Naive thymus-derived CD4-positive, alpha-beta T cell (primary cell): ENCODE measurements around the gene PPIL6. TPM values are rescaled to one million over a fixed set of nuclear protein-coding genes. Genes with fewer than 3 reads are reported as not detected.

ENCODE experiments used
- ATAC-seq: fragments of 150-1000 bp; cut with Tn5 transposase; 2 replicates; pipeline ENCODE4 v1.10.0; 2021; ENCODE audit warnings: mild to moderate bottlenecking, moderate library complexity
- CTCF ChIA-PET: fragments of 350-600 bp; sonication (Branson Sonifier 250); formaldehyde crosslinking; loops from one replicate; lab custom pipeline; 2021; ENCODE audit warnings: antibody characterized with exemption; lab: Charles Lee
- POLR2A ChIA-PET: fragments of 350-600 bp; sonication (Branson Sonifier 250); formaldehyde crosslinking; loops from one replicate; lab custom pipeline; 2021; ENCODE audit warnings: antibody characterized with exemption, inconsistent platforms; lab: Charles Lee
- DNase-seq, 9 donors: peaks; one replicate each; pipeline versions ENCODE4 v3.0.0 to v3.0.0-alpha.2; 2020 to 2022; ENCODE audit warnings: mixed read lengths in 1 of 9
- H3K27ac ChIP-seq: one replicate; pipeline ENCODE4 v1.7.0; 2013; ENCODE audit warnings: mild to moderate bottlenecking, low read depth, low read length, moderate library complexity
- H3K27me3 ChIP-seq, 2 donors: one replicate each; pipeline ENCODE4 v1.7.0; 2013; ENCODE audit warnings: low read length in 2 of 2, mild to moderate bottlenecking in 2 of 2, moderate library complexity in 2 of 2; ENCODE audit not compliant: control insufficient read depth in 2 of 2, insufficient read depth in 2 of 2
- H3K36me3 ChIP-seq, 3 experiments: 1 replicate in 2 of 3; 2 replicates in 1 of 3; pipeline ENCODE4 v1.7.0; 2013; ENCODE audit warnings: low read length in 3 of 3, mild to moderate bottlenecking in 3 of 3, moderate library complexity in 1 of 3; ENCODE audit not compliant: insufficient read depth in 3 of 3, control insufficient read depth in 2 of 3
- H3K4me1 ChIP-seq, 2 donors: one replicate each; pipeline ENCODE4 v1.7.0; 2013; ENCODE audit warnings: low read length in 2 of 2, mild to moderate bottlenecking in 2 of 2, moderate library complexity in 1 of 2; ENCODE audit not compliant: control insufficient read depth in 2 of 2, insufficient read depth in 2 of 2
- H3K4me3 ChIP-seq: 2 replicates; pipeline ENCODE4 v1.7.0; 2013; ENCODE audit warnings: mild to moderate bottlenecking, low read length
- H3K9me3 ChIP-seq, 3 experiments: 1 replicate in 2 of 3; 2 replicates in 1 of 3; pipeline ENCODE4 v1.7.0; 2013; ENCODE audit warnings: low read length in 3 of 3; ENCODE audit not compliant: control insufficient read depth in 2 of 3
- H3K27ac Mint-ChIP-seq, 9 donors: one replicate each; pipeline ENCODE4 v1.8.0; 2020 to 2022; ENCODE audit warnings: mixed read lengths in 9 of 9, mild to moderate bottlenecking in 8 of 9, moderate library complexity in 5 of 9, inconsistent platforms in 2 of 9
- H3K27me3 Mint-ChIP-seq, 5 donors: one replicate each; pipeline ENCODE4 v1.8.0; 2021 to 2022; ENCODE audit warnings: mixed read lengths in 5 of 5, mild to moderate bottlenecking in 1 of 5
- H3K36me3 Mint-ChIP-seq, 5 donors: one replicate each; pipeline ENCODE4 v1.8.0; 2020 to 2022; ENCODE audit warnings: mixed read lengths in 5 of 5, mild to moderate bottlenecking in 3 of 5, inconsistent platforms in 1 of 5
- H3K4me1 Mint-ChIP-seq, 7 donors: one replicate each; pipeline ENCODE4 v1.8.0; 2020 to 2022; ENCODE audit warnings: mixed read lengths in 7 of 7, mild to moderate bottlenecking in 3 of 7, inconsistent platforms in 1 of 7
- H3K4me3 Mint-ChIP-seq, 10 donors: one replicate each; pipeline ENCODE4 v1.8.0; 2020 to 2022; ENCODE audit warnings: mild to moderate bottlenecking in 10 of 10, mixed read lengths in 10 of 10, moderate library complexity in 6 of 10, inconsistent platforms in 2 of 10
- H3K9me3 Mint-ChIP-seq, 11 donors: one replicate each; pipeline ENCODE4 v1.8.0; 2020 to 2022; ENCODE audit warnings: mixed read lengths in 11 of 11, mild to moderate bottlenecking in 4 of 11, inconsistent platforms in 1 of 11, moderate library complexity in 1 of 11
- intact Hi-C, 2 donors: fragments of 100-400 bp; cut with micrococcal nuclease; formaldehyde crosslinking; loops; one replicate each; pipeline ENCODE4 v1.15.1; 2023
- polyA plus RNA-seq, 2 donors: library from polyadenylated mRNA; unstranded; fragments of 300-500 nt; fragmentation: Illumina TruSeq; gene quantifications; one replicate each; pipeline ENCODE4 v1.2.3, GENCODE V29; 2021
- total RNA-seq, 6 experiments: library from RNA in 5 of 6; stranded (reverse) in 5 of 6; gene quantifications; 1 replicate in 5 of 6; 2 replicates in 1 of 6; pipeline ENCODE4 v1.2.3 and lab custom pipeline; 2021 to 2026

The PPIL6 gene
- total and polyA plus RNA-seq, 7 experiments from 2014 or later = 0.13 to 1.9 (median 0.51) TPM; not detected in 1

- no peak overlapping the region for H3K4me3 Mint-ChIP-seq
- H3K27me3 Mint-ChIP-seq = no peaks in the 10 kb centered on the region
- H3K9me3 Mint-ChIP-seq = peaks cover 0 to 1% (median 0%) of the 10 kb centered on the region in 11 donors
- Histone ChIP-seq H3K36me3 (peaks cover 12 to 91% (median 49%) of the 10 kb centered on the region in 3 experiments), H3K9me3 (no peaks in the 10 kb centered on the region), H3K27ac (no peak overlapping the region), H3K4me1 (peaks cover 0 to 9% of the 10 kb centered on the region in 2 donors), H3K4me3 (no peak overlapping the region), H3K27me3 (no peaks in the 10 kb centered on the region)
- DNase-seq = no peak
- H3K27ac Mint-ChIP-seq = peak overlapping the region in 3 of 9 donors; percentile 19 to 69 (median 54)
- CTCF ChIA-PET = no interaction called here
- ATAC-seq = no peak
- intact Hi-C loops = no loop called here
- peaks cover 25 to 79% (median 62%) of the 10 kb centered on the region in 7 donors for H3K4me1 Mint-ChIP-seq
- POLR2A ChIA-PET = no interaction called here
- H3K36me3 Mint-ChIP-seq = peaks cover 17 to 78% (median 57%) of the 10 kb centered on the region in 5 donors
Observed at GRCh38 chr6:109471105-109471810, 30.8 kb upstream of the PPIL6 start.

DNA sequence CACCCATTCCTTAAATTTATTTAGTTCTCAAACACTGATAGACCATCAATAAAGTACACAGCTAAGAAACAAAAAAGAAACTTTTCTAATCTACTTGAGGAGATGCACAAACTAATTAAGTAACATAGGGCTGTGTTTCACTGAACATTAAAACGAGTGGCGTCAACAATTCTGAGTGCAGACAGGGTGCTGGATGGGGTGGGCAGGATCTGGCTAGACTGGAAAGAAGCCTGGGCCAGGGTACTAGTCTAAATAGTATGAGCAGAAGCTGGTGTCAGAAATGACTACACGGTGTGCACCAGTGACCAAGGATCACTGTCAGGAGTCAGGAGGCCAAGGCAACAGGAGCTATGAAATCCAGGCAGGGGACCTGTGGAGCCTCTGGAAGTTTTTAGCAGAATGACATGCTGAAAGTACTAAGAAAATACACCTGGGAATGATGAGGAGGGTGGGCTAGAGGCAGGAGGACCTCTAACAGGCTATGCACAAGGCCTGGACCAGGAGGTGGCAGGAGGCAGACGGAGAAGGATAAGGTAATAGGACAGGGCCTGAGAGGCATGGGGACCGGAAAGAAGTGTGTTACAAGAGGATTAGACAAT, 29.3 kb upstream of the PPIL6 start:
- CTCF ChIA-PET = interaction anchor here (0.9 kb wide), 1 partner anchor 80 kb away, joined by 3 read pairs; no protein-coding TSS in a partner anchor
- ATAC-seq = no peak

DNA sequence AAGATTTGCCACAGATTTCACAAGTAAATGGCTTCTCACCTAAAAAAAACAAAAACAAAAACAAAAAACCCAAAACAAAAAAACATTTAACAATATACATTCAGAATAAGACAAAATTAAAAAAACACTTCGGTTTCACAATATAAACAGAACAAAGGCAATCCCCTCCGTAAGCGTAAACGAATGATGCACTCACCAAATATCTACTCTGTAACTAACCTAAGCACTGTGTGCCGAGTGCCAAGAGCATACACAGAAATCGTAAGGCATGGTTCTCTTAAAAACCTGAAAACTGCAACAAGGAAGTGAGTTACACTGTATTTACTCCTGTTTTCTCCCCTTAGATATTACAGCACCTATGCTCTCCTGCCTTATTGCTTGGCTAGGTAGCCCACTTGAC, 27.3 kb upstream of the PPIL6 start:
- Mint-ChIP-seq H3K27me3 (no peaks in the 10 kb centered on the region), H3K36me3 (peaks cover 9 to 70% (median 41%) of the 10 kb centered on the region in 5 donors), H3K9me3 (no peaks in the 10 kb centered on the region), H3K4me3 (no peak overlapping the region), H3K4me1 (peaks cover 20 to 79% (median 61%) of the 10 kb centered on the region in 7 donors), H3K27ac (peak overlapping the region in 6 of 9 donors; percentile 13 to 90 (median 36))
- Histone ChIP-seq H3K36me3 (peaks cover 6 to 82% (median 28%) of the 10 kb centered on the region in 3 experiments), H3K27me3 (no peaks in the 10 kb centered on the region), H3K4me1 (peaks cover 0 to 6% of the 10 kb centered on the region in 2 donors), H3K4me3 (no peak overlapping the region), H3K27ac (no peak overlapping the region), H3K9me3 (no peaks in the 10 kb centered on the region)
- intact Hi-C loops = no loop called here
- ATAC-seq (no peak), DNase-seq (no peak)
- ChIA-PET CTCF (no interaction called here), POLR2A (interaction anchor here (0.7 to 1.0 kb wide), 2 partner anchors 14 to 95 kb away, joined by 3 read pairs; no protein-coding TSS in a partner anchor)

More for the DNA sequence above, 29.3 kb upstream of the PPIL6 start:
- H3K27ac Mint-ChIP-seq = peak overlapping the region in 8 of 9 donors; percentile 17 to 85 (median 58)
- POLR2A ChIA-PET = interaction anchor here (0.8 to 1.5 kb wide), 3 partner anchors 11 to 87 kb away, joined by 5 to 6 read pairs (median 5); partner anchors contain the start of gene CD164
- no peaks in the 10 kb centered on the region for H3K27me3 Mint-ChIP-seq
- Histone ChIP-seq H3K9me3 (no peaks in the 10 kb centered on the region), H3K36me3 (peaks cover 12 to 89% (median 41%) of the 10 kb centered on the region in 3 experiments), H3K4me1 (peaks cover 0 to 8% of the 10 kb centered on the region in 2 donors), H3K27ac (no peak overlapping the region), H3K27me3 (no peaks in the 10 kb centered on the region), H3K4me3 (no peak overlapping the region)
- peaks cover 0 to 1% (median 0%) of the 10 kb centered on the region in 11 donors for H3K9me3 Mint-ChIP-seq
- DNase-seq = no peak
- intact Hi-C loops = no loop called here
- H3K4me1 Mint-ChIP-seq = peaks cover 20 to 79% (median 63%) of the 10 kb centered on the region in 7 donors
- H3K4me3 Mint-ChIP-seq = no peak overlapping the region
- H3K36me3 Mint-ChIP-seq = peaks cover 18 to 77% (median 48%) of the 10 kb centered on the region in 5 donors

- no peak overlapping the region for H3K4me3 Mint-ChIP-seq
- Histone ChIP-seq H3K9me3 (no peaks in the 10 kb centered on the region), H3K27ac (no peak overlapping the region), H3K36me3 (peaks cover 6 to 76% (median 29%) of the 10 kb centered on the region in 3 experiments), H3K4me1 (peaks cover 0 to 6% of the 10 kb centered on the region in 2 donors), H3K4me3 (no peak overlapping the region), H3K27me3 (no peaks in the 10 kb centered on the region)
- peaks cover 17 to 76% (median 58%) of the 10 kb centered on the region in 7 donors for H3K4me1 Mint-ChIP-seq
- POLR2A ChIA-PET = interaction anchor here (1.0 to 2.1 kb wide), 2 partner anchors 12 to 13 kb away, joined by 3 to 6 read pairs; no protein-coding TSS in a partner anchor
- peaks cover 0 to 3% (median 0%) of the 10 kb centered on the region in 11 donors for H3K9me3 Mint-ChIP-seq
- peaks cover 12 to 70% (median 41%) of the 10 kb centered on the region in 5 donors for H3K36me3 Mint-ChIP-seq
- intact Hi-C loops = no loop called here
- H3K27me3 Mint-ChIP-seq = no peaks in the 10 kb centered on the region
- no peak for DNase-seq
- ATAC-seq = no peak
- peak overlapping the region in 5 of 9 donors; percentile 26 to 70 (median 65) for H3K27ac Mint-ChIP-seq
- CTCF ChIA-PET = interaction anchor here (0.7 kb wide), 1 partner anchor 830 kb away, joined by 3 read pairs; no protein-coding TSS in a partner anchor
Observed at GRCh38 chr6:109466212-109466923, 25.9 kb upstream of the PPIL6 start.

- intact Hi-C loops = no loop called here
- Mint-ChIP-seq H3K27me3 (no peaks in the 10 kb centered on the region), H3K4me1 (peaks cover 17 to 71% (median 57%) of the 10 kb centered on the region in 7 donors), H3K9me3 (peaks cover 0 to 5% (median 0%) of the 10 kb centered on the region in 11 donors), H3K27ac (peak overlapping the region in 6 of 9 donors; percentile 39 to 70 (median 60)), H3K36me3 (peaks cover 12 to 69% (median 47%) of the 10 kb centered on the region in 5 donors), H3K4me3 (no peak overlapping the region)
- Histone ChIP-seq H3K36me3 (peaks cover 6 to 70% (median 26%) of the 10 kb centered on the region in 3 experiments), H3K4me1 (peaks cover 0 to 6% of the 10 kb centered on the region in 2 donors), H3K27ac (no peak overlapping the region), H3K27me3 (no peaks in the 10 kb centered on the region), H3K9me3 (no peaks in the 10 kb centered on the region), H3K4me3 (no peak overlapping the region)
- ATAC-seq (no peak), DNase-seq (no peak)
- CTCF ChIA-PET = no interaction called here
- POLR2A ChIA-PET = interaction anchor here (2.1 kb wide), 1 partner anchor 13 kb away, joined by 6 read pairs; no protein-coding TSS in a partner anchor
Observed at GRCh38 chr6:109465772-109466171, 25.3 kb upstream of the PPIL6 start.
